DND-41 (cell line): ENCODE measurements around the gene METTL17.
"Not testable (repeated sequence)": the region's sequence is repeated elsewhere in the genome, so short reads cannot be mapped to it uniquely, and the experiment has no call there.

Experiments
- ATAC-seq: fragments of 200-7000 bp; cut with Tn5 transposase; 3 replicates; pipeline ENCODE4 v1.9.1; 2021; ENCODE audit warnings: low read depth; ENCODE audit not compliant: insufficient read depth
- DNase-seq: peaks from one replicate; pipeline ENCODE4 v3.0.0-alpha.2; 2020
- H2AFZ ChIP-seq: 2 replicates; pipeline ENCODE4 v1.6.0; 2012; ENCODE audit warnings: low read depth, low read length
- H3K27ac ChIP-seq: 2 replicates; pipeline ENCODE4 v1.5.1; 2012; ENCODE audit warnings: low read length, inconsistent platforms
- H3K27me3 ChIP-seq: fragments of 200-600 bp; sonication (generic); 2 replicates; pipeline ENCODE4 v1.6.0; 2012; ENCODE audit warnings: low read length, mild to moderate bottlenecking, inconsistent platforms; ENCODE audit not compliant: insufficient read depth, poor library complexity
- H3K36me3 ChIP-seq: 2 replicates; pipeline ENCODE4 v1.5.1; 2012; ENCODE audit warnings: low read length, inconsistent platforms; ENCODE audit not compliant: insufficient read depth
- H3K4me1 ChIP-seq: 2 replicates; pipeline ENCODE4 v1.5.1; 2012; ENCODE audit warnings: mild to moderate bottlenecking, low read length; ENCODE audit not compliant: insufficient read depth
- H3K4me2 ChIP-seq: 2 replicates; pipeline ENCODE4 v1.6.0; 2012; ENCODE audit warnings: mild to moderate bottlenecking, moderate library complexity, low read length, inconsistent platforms; ENCODE audit not compliant: insufficient read depth
- H3K4me3 ChIP-seq, 2 experiments: fragments of 200-600 bp in 1 of 2; shearing (Covaris generic) in 1 of 2; 2 replicates each; pipeline ENCODE4 v1.5.1; 2012 to 2016; ENCODE audit warnings: inconsistent platforms in 2 of 2, low read length in 2 of 2, mild to moderate bottlenecking in 2 of 2, low read depth in 1 of 2, moderate library complexity in 1 of 2
- H3K79me2 ChIP-seq: 2 replicates; pipeline ENCODE4 v1.6.0; 2012; ENCODE audit warnings: low read length, inconsistent platforms; ENCODE audit not compliant: insufficient read depth
- H3K9ac ChIP-seq: 2 replicates; pipeline ENCODE4 v1.6.0; 2012; ENCODE audit warnings: low read depth, mild to moderate bottlenecking, inconsistent platforms, low read length, moderate library complexity
- H3K9me3 ChIP-seq: 2 replicates; pipeline ENCODE4 v1.5.1; 2012; ENCODE audit warnings: low read length, moderate library complexity, mild to moderate bottlenecking, inconsistent platforms; ENCODE audit not compliant: insufficient read depth, severe bottlenecking
- H4K20me1 ChIP-seq: 2 replicates; pipeline ENCODE4 v1.6.0; 2012; ENCODE audit warnings: low read length; ENCODE audit not compliant: insufficient read depth
- CTCF ChIP-seq: IDR thresholded peaks from 2 replicates; pipeline ENCODE4 v1.5.1; 2012; ENCODE audit warnings: borderline replicate concordance, low read length, moderate library complexity, mild to moderate bottlenecking; ENCODE audit not compliant: poor library complexity, severe bottlenecking; ENCODE audit errors: extremely low read depth
- EZH2 ChIP-seq: IDR thresholded peaks from 3 replicates; pipeline ENCODE4 v1.6.1; 2012; ENCODE audit warnings: borderline replicate concordance, low read depth, mild to moderate bottlenecking, moderate library complexity, low read length, inconsistent platforms; ENCODE audit not compliant: severe bottlenecking

Gene METTL17

GRCh38 chr14:20956376-20956976 is 33.3 kb upstream of the METTL17 start:
- H3K79me2 ChIP-seq, result no peaks in the 10 kb centered on the region
- DNase-seq (no peak), ATAC-seq (peak; percentile 68)
- H3K9ac ChIP-seq, result no peak overlapping the region
- H3K4me2 ChIP-seq, result no peak overlapping the region
- H3K27me3 ChIP-seq, result no peaks in the 10 kb centered on the region
- H4K20me1 ChIP-seq, result no peaks in the 10 kb centered on the region
- H3K4me1 ChIP-seq, result peaks cover 8% of the 10 kb centered on the region
- TF ChIP-seq CTCF (no peak), EZH2 (no peak)
- no peaks in the 10 kb centered on the region for H3K9me3 ChIP-seq
- no peak overlapping the region for H3K27ac ChIP-seq
- no peak overlapping the region for H2AFZ ChIP-seq
- H3K36me3 ChIP-seq, result no peaks in the 10 kb centered on the region
- H3K4me3 ChIP-seq, result no peak overlapping the region

- H3K4me1 ChIP-seq, result peaks cover 12% of the 10 kb centered on the region
- not testable (repeated sequence) for H3K27ac ChIP-seq, H3K9ac ChIP-seq, ATAC-seq, H3K9me3 ChIP-seq, H3K36me3 ChIP-seq, H4K20me1 ChIP-seq, H3K27me3 ChIP-seq, DNase-seq, H3K79me2 ChIP-seq, H2AFZ ChIP-seq, H3K4me2 ChIP-seq, H3K4me3 ChIP-seq
These were observed 30.8 kb upstream of the METTL17 start for GRCh38 chr14:20958946-20959345.

GRCh38 chr14:20969336-20969735 is 20.4 kb upstream of the METTL17 start:
- H4K20me1 ChIP-seq, result no peaks in the 10 kb centered on the region
- H3K27me3 ChIP-seq, result peaks cover 30% of the 10 kb centered on the region
- no peak for DNase-seq
- H3K4me3 ChIP-seq, result no peak overlapping the region
- H3K9ac ChIP-seq, result no peak overlapping the region
- no peaks in the 10 kb centered on the region for H3K79me2 ChIP-seq
- no peaks in the 10 kb centered on the region for H3K9me3 ChIP-seq
- no peaks in the 10 kb centered on the region for H3K36me3 ChIP-seq
- no peak overlapping the region for H2AFZ ChIP-seq
- no peak overlapping the region for H3K27ac ChIP-seq
- no peak for TF ChIP-seq EZH2
- no peak for TF ChIP-seq CTCF
- peaks cover 17% of the 10 kb centered on the region for H3K4me1 ChIP-seq
- H3K4me2 ChIP-seq, result no peak overlapping the region
- ATAC-seq, result no peak

GRCh38 chr14:20970647-20970982 is 19.2 kb upstream of the METTL17 start:
- DNase-seq (no peak), ATAC-seq (peak; percentile 8; the same call in 2 of the 3 replicates)
- Histone ChIP-seq H3K9ac (peak overlapping the region; percentile 62), H3K36me3 (no peaks in the 10 kb centered on the region), H3K79me2 (no peaks in the 10 kb centered on the region), H2AFZ (peak overlapping the region; percentile 87), H3K27ac (no peak overlapping the region), H3K4me2 (peak overlapping the region; percentile 92), H4K20me1 (no peaks in the 10 kb centered on the region), H3K4me1 (peaks cover 17% of the 10 kb centered on the region), H3K4me3 (peak overlapping the region; percentile 24 to 72; a peak in 3 of 4 replicates), H3K27me3 (peaks cover 30% of the 10 kb centered on the region), H3K9me3 (no peaks in the 10 kb centered on the region)
- TF ChIP-seq CTCF, result no peak
- TF ChIP-seq EZH2, result no peak
